Measurements from ENCODE around the gene KRTAP15-1.

DNA sequence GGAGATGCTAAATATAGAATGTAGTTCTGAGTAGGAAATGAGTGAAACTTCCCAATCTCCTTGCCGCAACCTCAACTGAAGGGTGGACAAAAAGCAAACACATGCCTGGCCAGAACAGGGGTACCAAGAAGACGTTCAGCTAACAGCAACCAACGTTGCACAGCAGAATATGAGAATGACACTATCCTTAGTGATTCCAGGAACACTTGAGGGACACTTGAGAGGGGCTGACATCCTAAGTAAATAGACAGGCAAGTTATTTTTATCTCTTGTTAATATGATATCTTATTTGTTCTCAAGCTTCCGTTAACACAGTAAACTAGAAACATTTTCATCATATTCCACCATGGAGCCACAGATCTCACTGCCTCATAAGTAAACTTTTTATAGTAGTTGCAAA lies 39.2 kb downstream of the KRTAP15-1 start:
- TF ChIP-seq, protein P1, sequence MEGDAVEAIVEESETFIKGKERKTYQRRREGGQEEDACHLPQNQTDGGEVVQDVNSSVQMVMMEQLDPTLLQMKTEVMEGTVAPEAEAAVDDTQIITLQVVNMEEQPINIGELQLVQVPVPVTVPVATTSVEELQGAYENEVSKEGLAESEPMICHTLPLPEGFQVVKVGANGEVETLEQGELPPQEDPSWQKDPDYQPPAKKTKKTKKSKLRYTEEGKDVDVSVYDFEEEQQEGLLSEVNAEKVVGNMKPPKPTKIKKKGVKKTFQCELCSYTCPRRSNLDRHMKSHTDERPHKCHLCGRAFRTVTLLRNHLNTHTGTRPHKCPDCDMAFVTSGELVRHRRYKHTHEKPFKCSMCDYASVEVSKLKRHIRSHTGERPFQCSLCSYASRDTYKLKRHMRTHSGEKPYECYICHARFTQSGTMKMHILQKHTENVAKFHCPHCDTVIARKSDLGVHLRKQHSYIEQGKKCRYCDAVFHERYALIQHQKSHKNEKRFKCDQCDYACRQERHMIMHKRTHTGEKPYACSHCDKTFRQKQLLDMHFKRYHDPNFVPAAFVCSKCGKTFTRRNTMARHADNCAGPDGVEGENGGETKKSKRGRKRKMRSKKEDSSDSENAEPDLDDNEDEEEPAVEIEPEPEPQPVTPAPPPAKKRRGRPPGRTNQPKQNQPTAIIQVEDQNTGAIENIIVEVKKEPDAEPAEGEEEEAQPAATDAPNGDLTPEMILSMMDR (conservative IDR thresholded peaks at IDR 0.05) = no peak
- no peak for TF ChIP-seq ZFX (IDR thresholded peaks at IDR 0.05)
